Ovary (tissue), 3 donors: ENCODE data around the gene EMP2.

Experiments
- EP300 ChIP-seq: sonication (generic); formaldehyde crosslinking; IDR thresholded peaks from one replicate; pipeline ENCODE4 v1.6.1; 2017; ENCODE audit warnings: antibody characterized with exemption
- POLR2A ChIP-seq: fragments of 450-650 bp; IDR thresholded peaks from one replicate; pipeline ENCODE4 v1.6.1; 2017; ENCODE audit warnings: antibody characterized with exemption, mild to moderate bottlenecking, moderate library complexity
- TF ChIP-seq, protein P1 (sequence below), 3 donors: fragments of 450-650 bp in 2 of 3; fragments of 200-600 bp in 1 of 3; IDR thresholded peaks; one replicate each; pipeline versions ENCODE4 v1.5.1 to v1.8.0; 2016 to 2022; ENCODE audit warnings: antibody characterized with exemption in 3 of 3, mild to moderate bottlenecking in 1 of 3
- donor health status: DM: no; HTN: no; CAD: no.

DNA sequence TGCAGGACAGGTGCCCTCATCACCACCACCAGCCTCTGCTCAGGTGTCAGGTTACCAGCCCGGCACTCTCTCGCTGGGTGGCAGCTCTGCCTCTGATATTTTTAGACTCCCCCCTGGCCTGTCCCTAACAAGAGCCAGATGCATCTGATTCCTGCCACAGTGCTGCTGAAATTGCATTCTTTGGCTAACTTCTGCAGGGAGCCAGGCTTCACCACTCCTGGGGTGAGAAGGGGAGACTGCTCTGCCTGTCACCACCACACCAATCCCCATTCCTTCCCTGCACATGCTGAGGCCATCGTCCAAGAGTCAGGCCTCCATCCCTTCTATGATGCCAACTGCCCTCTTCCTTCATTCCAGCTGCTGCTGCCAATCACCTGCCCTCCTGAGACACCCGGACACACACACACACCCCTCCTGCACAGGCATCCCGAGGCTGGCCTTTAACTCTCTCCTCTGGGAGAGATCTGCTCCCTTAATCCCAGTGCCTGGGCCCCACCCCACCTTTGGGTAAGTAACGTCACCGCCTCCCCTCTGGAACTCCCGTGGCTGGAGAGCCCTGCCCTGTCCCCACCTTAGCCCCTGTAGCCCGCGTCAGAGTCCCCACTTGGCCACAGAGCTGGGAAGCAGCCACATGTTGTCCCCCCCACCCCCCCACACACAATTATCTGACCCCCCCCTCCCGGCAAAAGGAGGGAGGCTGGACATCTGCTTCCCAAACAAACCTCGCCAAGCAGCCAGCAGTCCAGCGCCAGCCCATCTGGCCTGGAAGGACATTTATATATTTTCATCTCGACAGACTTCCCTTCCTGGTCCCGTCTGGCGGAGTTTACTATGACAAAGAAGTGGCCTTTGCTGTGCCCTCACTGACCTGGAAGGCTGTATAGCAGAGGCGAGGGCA, 2.8 kb downstream of the EMP2 start:
- TF ChIP-seq, protein P1, sequence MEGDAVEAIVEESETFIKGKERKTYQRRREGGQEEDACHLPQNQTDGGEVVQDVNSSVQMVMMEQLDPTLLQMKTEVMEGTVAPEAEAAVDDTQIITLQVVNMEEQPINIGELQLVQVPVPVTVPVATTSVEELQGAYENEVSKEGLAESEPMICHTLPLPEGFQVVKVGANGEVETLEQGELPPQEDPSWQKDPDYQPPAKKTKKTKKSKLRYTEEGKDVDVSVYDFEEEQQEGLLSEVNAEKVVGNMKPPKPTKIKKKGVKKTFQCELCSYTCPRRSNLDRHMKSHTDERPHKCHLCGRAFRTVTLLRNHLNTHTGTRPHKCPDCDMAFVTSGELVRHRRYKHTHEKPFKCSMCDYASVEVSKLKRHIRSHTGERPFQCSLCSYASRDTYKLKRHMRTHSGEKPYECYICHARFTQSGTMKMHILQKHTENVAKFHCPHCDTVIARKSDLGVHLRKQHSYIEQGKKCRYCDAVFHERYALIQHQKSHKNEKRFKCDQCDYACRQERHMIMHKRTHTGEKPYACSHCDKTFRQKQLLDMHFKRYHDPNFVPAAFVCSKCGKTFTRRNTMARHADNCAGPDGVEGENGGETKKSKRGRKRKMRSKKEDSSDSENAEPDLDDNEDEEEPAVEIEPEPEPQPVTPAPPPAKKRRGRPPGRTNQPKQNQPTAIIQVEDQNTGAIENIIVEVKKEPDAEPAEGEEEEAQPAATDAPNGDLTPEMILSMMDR (IDR thresholded peaks at IDR 0.05), result no peak
- TF ChIP-seq POLR2A, result no peak
- TF ChIP-seq EP300, result no peak
